ENCODE measurements around the gene GNB1L.

- TF ChIP-seq CTCF (conservative IDR thresholded peaks at IDR 0.05; ENCODE audit: low read depth, low read length), result no peak
- TF ChIP-seq EZH2 (IDR thresholded peaks at IDR 0.05; ENCODE audit: low read length, unreplicated experiment), result no peak
- TF ChIP-seq EZH2phosphoT487 (IDR thresholded peaks at IDR 0.05; ENCODE audit: borderline replicate concordance, low read length), result no peak
Measured at GRCh38 chr22:19798003-19798665, 56.5 kb downstream of the GNB1L start.
